Measurements from ENCODE around the gene PLAC8. TPM values are rescaled to one million over a fixed set of nuclear protein-coding genes. Genes with fewer than 3 reads are reported as not detected.
"Not testable (repeated sequence)": the region's sequence is repeated elsewhere in the genome, so short reads cannot be mapped to it uniquely, and the experiment has no call there.

PLAC8 gene
- total RNA-seq, 1 donor from 2014 or later, result 1.2 TPM

GRCh38 chr4:83149865-83150652 lies 35.5 kb upstream of the PLAC8 start:
- Mint-ChIP-seq H3K27ac (no peak overlapping the region), H3K36me3 (no peaks in the 10 kb centered on the region), H3K4me1 (peaks cover 3% of the 10 kb centered on the region), H3K9me3 (peaks cover under 1% of the 10 kb centered on the region), H3K4me3 (no peak overlapping the region), H3K27me3 (ENCODE audit: low read depth) (no peaks in the 10 kb centered on the region)
- no peak for TF ChIP-seq CTCF (IDR thresholded peaks at IDR 0.05; ENCODE audit: unreplicated experiment)
- DNase-seq (ENCODE audit: low spot score in 2 of 2, unreplicated experiment in 2 of 2), result no peak

- no peak for DNase-seq (ENCODE audit: low spot score in 2 of 2, unreplicated experiment in 2 of 2)
- TF ChIP-seq CTCF (IDR thresholded peaks at IDR 0.05; ENCODE audit: unreplicated experiment), result no peak
- no peak overlapping the region for H3K4me3 Mint-ChIP-seq
- H3K4me1 Mint-ChIP-seq, result peaks cover 3% of the 10 kb centered on the region
- no peak overlapping the region for H3K27ac Mint-ChIP-seq
- no peaks in the 10 kb centered on the region for H3K36me3 Mint-ChIP-seq
- H3K9me3 Mint-ChIP-seq, result no peaks in the 10 kb centered on the region
- H3K27me3 Mint-ChIP-seq (ENCODE audit: low read depth), result no peaks in the 10 kb centered on the region
Observed at GRCh38 chr4:83146841-83147240, 32.3 kb upstream of the PLAC8 start.

- H3K4me1 Mint-ChIP-seq; H3K36me3 Mint-ChIP-seq; H3K4me3 Mint-ChIP-seq; H3K9me3 Mint-ChIP-seq; H3K27me3 Mint-ChIP-seq (ENCODE audit: low read depth); H3K27ac Mint-ChIP-seq; DNase-seq (ENCODE audit: low spot score in 2 of 2, unreplicated experiment in 2 of 2): not testable (repeated sequence)
Observed at GRCh38 chr4:83145776-83146175, 31.2 kb upstream of the PLAC8 start.

- no peaks in the 10 kb centered on the region for H3K36me3 Mint-ChIP-seq
- H3K4me1 Mint-ChIP-seq, result no peaks in the 10 kb centered on the region
- DNase-seq (ENCODE audit: low spot score in 2 of 2, unreplicated experiment in 2 of 2), result no peak
- H3K9me3 Mint-ChIP-seq, result peaks cover 42% of the 10 kb centered on the region
- no peak for TF ChIP-seq CTCF (IDR thresholded peaks at IDR 0.05; ENCODE audit: unreplicated experiment)
- H3K27ac Mint-ChIP-seq, result no peak overlapping the region
- no peak overlapping the region for H3K4me3 Mint-ChIP-seq
- H3K27me3 Mint-ChIP-seq (ENCODE audit: low read depth), result no peaks in the 10 kb centered on the region
Observed at GRCh38 chr4:83139514-83140156, 25.1 kb upstream of the PLAC8 start.

GRCh38 chr4:83138946-83139345 lies 24.4 kb upstream of the PLAC8 start:
- Mint-ChIP-seq H3K4me1 (no peaks in the 10 kb centered on the region), H3K27me3 (ENCODE audit: low read depth) (no peaks in the 10 kb centered on the region), H3K4me3 (no peak overlapping the region), H3K27ac (no peak overlapping the region), H3K36me3 (no peaks in the 10 kb centered on the region), H3K9me3 (peaks cover 47% of the 10 kb centered on the region)
- TF ChIP-seq CTCF (IDR thresholded peaks at IDR 0.05; ENCODE audit: unreplicated experiment), result no peak
- no peak for DNase-seq (ENCODE audit: low spot score in 2 of 2, unreplicated experiment in 2 of 2)

- no peaks in the 10 kb centered on the region for H3K4me1 Mint-ChIP-seq
- no peaks in the 10 kb centered on the region for H3K27me3 Mint-ChIP-seq (ENCODE audit: low read depth)
- no peak overlapping the region for H3K27ac Mint-ChIP-seq
- no peak for DNase-seq (ENCODE audit: low spot score in 2 of 2, unreplicated experiment in 2 of 2)
- no peak for TF ChIP-seq CTCF (IDR thresholded peaks at IDR 0.05; ENCODE audit: unreplicated experiment)
- peaks cover 35% of the 10 kb centered on the region for H3K9me3 Mint-ChIP-seq
- H3K4me3 Mint-ChIP-seq, result no peak overlapping the region
- H3K36me3 Mint-ChIP-seq, result no peaks in the 10 kb centered on the region
Observed at GRCh38 chr4:83132065-83132464, 17.5 kb upstream of the PLAC8 start.

Data from mesothelial cell of epicardium (in vitro differentiated cells).